GM20431 (cell line): ENCODE data around the gene PIGK.

ENCODE experiments used
- in situ Hi-C: fragments of 300-500 bp; cut with MseI, MboI; formaldehyde crosslinking; loops from one replicate; pipeline ENCODE4 v1.15.0; 2020; ENCODE audit warnings: low sequenced_read_pairs; ENCODE audit not compliant: unreplicated experiment

The PIGK gene

GRCh38 chr1:77047978-77048614 lies 171.1 kb downstream of the PIGK start:
- in situ Hi-C loops: no loop called here

GRCh38 chr1:77047575-77047974 lies 171.7 kb downstream of the PIGK start:
- in situ Hi-C loops: no loop called here

- in situ Hi-C loops: no loop called here
Measured at GRCh38 chr1:77044133-77044849, 174.9 kb downstream of the PIGK start.

GRCh38 chr1:77040826-77041225 lies 178.4 kb downstream of the PIGK start:
- in situ Hi-C loops: no loop called here

GRCh38 chr1:77039739-77040138 lies 179.5 kb downstream of the PIGK start:
- in situ Hi-C loops: no loop called here

- in situ Hi-C loops: no loop called here
Measured at GRCh38 chr1:77039111-77039510, 180.1 kb downstream of the PIGK start.
